DMS114 treated with DMSO at 0.1 percent for 48 hours (cell line): ENCODE results near the gene PRRT2.
"Not testable (repeated sequence)": the region's sequence is repeated elsewhere in the genome, so short reads cannot be mapped to it uniquely, and the experiment has no call there.

ENCODE experiments used
- DNase-seq: peaks from one replicate; lab custom pipeline; 2025; ENCODE audit not compliant: unreplicated experiment; lab: John Stamatoyannopoulos, UW

Gene PRRT2

GRCh38 chr16:29831490-29831889 is 19.5 kb downstream of the PRRT2 start:
- no peak for DNase-seq

- not testable (repeated sequence) for DNase-seq
These were observed 21.2 kb downstream of the PRRT2 start for GRCh38 chr16:29833219-29833618.

- no peak for DNase-seq
These were observed 22.1 kb downstream of the PRRT2 start for GRCh38 chr16:29834079-29834478.

GRCh38 chr16:29835926-29836325 is 23.9 kb downstream of the PRRT2 start:
- DNase-seq, result no peak

- DNase-seq, result no peak
These were observed 24.6 kb downstream of the PRRT2 start for GRCh38 chr16:29836623-29837022.

- DNase-seq, result no peak
These were observed 25.8 kb downstream of the PRRT2 start for GRCh38 chr16:29837841-29838240.

GRCh38 chr16:29839822-29840221 is 27.8 kb downstream of the PRRT2 start:
- no peak for DNase-seq

GRCh38 chr16:29840240-29840639 is 28.2 kb downstream of the PRRT2 start:
- DNase-seq, result no peak

- no peak for DNase-seq
These were observed 29.6 kb downstream of the PRRT2 start for GRCh38 chr16:29841631-29842030.

GRCh38 chr16:29842732-29843346 is 30.8 kb downstream of the PRRT2 start:
- no peak for DNase-seq

GRCh38 chr16:29843931-29844330 is 31.9 kb downstream of the PRRT2 start:
- DNase-seq, result no peak

- DNase-seq, result no peak
These were observed 32.8 kb downstream of the PRRT2 start for GRCh38 chr16:29844575-29845331.

GRCh38 chr16:29845656-29846055 is 33.7 kb downstream of the PRRT2 start:
- no peak for DNase-seq

GRCh38 chr16:29848420-29849297 is 36.7 kb downstream of the PRRT2 start:
- no peak for DNase-seq

- no peak for DNase-seq
These were observed 37.5 kb downstream of the PRRT2 start for GRCh38 chr16:29849505-29849904.

- DNase-seq, result no peak
These were observed 39.0 kb downstream of the PRRT2 start for GRCh38 chr16:29850998-29851397.

- DNase-seq, result no peak
These were observed 40.7 kb downstream of the PRRT2 start for GRCh38 chr16:29852654-29853053.

GRCh38 chr16:29854520-29855100 is 42.6 kb downstream of the PRRT2 start:
- DNase-seq, result no peak

- no peak for DNase-seq
These were observed 45.3 kb downstream of the PRRT2 start for GRCh38 chr16:29857133-29857760.

GRCh38 chr16:29858149-29858849 is 46.3 kb downstream of the PRRT2 start:
- no peak for DNase-seq
